GM21447 (cell line): Measurements from ENCODE around the gene NCBP3.

Experiments
- ATAC-seq: cut with Tn5 transposase; IDR thresholded peaks from one replicate; pipeline ENCODE4 v1.9.1; 2021; ENCODE audit not compliant: unreplicated experiment

Gene NCBP3

GRCh38 chr17:3761036-3761917 is 84.8 kb downstream of the NCBP3 start:
- no peak for ATAC-seq

- ATAC-seq = no peak
These were observed 86.3 kb downstream of the NCBP3 start for GRCh38 chr17:3759597-3760216.

GRCh38 chr17:3755335-3756030 is 90.6 kb downstream of the NCBP3 start:
- no peak for ATAC-seq

- no peak for ATAC-seq
These were observed 91.3 kb downstream of the NCBP3 start for GRCh38 chr17:3754458-3755334.

GRCh38 chr17:3754066-3754457 is 92.0 kb downstream of the NCBP3 start:
- no peak for ATAC-seq

- no peak for ATAC-seq
These were observed 92.4 kb downstream of the NCBP3 start for GRCh38 chr17:3753624-3754023.
